NOMO-1 (cell line): Measurements from ENCODE around the gene HINFP.
A peak's percentile ranks its signal among the peaks of the same experiment; 100 is the strongest.

Experiments used
- DNase-seq, 2 experiments: peaks; one replicate each; lab custom pipeline; 2025; ENCODE audit not compliant: unreplicated experiment in 2 of 2; lab: John Stamatoyannopoulos, UW

The HINFP gene

GRCh38 chr11:119099711-119100110, 21.7 kb upstream of the HINFP start:
- no peak for DNase-seq

GRCh38 chr11:119100246-119100970, 21.0 kb upstream of the HINFP start:
- peak in 1 of 2 experiments; percentile 8 for DNase-seq

GRCh38 chr11:119100994-119101758, 20.2 kb upstream of the HINFP start:
- peak in 1 of 2 experiments; percentile 39 for DNase-seq

- peak; percentile 92 to 96 for DNase-seq
These were observed 19.5 kb upstream of the HINFP start, which contains the start of gene DPAGT1 for GRCh38 chr11:119101759-119102423. DPAGT1 (minus strand) TSS chr11:119101853; CDS start chr11:119101655, 198 bp downstream.

GRCh38 chr11:119103161-119103664, 18.2 kb upstream of the HINFP start:
- DNase-seq = peak in 1 of 2 experiments; percentile 25

GRCh38 chr11:119103793-119104192, 17.6 kb upstream of the HINFP start:
- no peak for DNase-seq

- peak; percentile 85 to 88 for DNase-seq
These were observed 14.5 kb upstream of the HINFP start, which contains the start of gene C2CD2L for GRCh38 chr11:119106564-119107537. C2CD2L (plus strand) TSS chr11:119107344; CDS start chr11:119107742, 398 bp downstream.

GRCh38 chr11:119107538-119108145, 13.7 kb upstream of the HINFP start:
- no peak for DNase-seq

GRCh38 chr11:119108146-119108856, 13.1 kb upstream of the HINFP start:
- DNase-seq = peak; percentile 26 to 38

- no peak for DNase-seq
These were observed 12.5 kb upstream of the HINFP start for GRCh38 chr11:119108857-119109221.

- DNase-seq = no peak
These were observed 11.5 kb upstream of the HINFP start for GRCh38 chr11:119109843-119110242.

- DNase-seq = no peak
These were observed 10.9 kb upstream of the HINFP start for GRCh38 chr11:119110439-119110838.

GRCh38 chr11:119111361-119111925, 9.9 kb upstream of the HINFP start:
- no peak for DNase-seq

- no peak for DNase-seq
These were observed 8.9 kb upstream of the HINFP start for GRCh38 chr11:119112314-119113020.

GRCh38 chr11:119113716-119114115, 7.7 kb upstream of the HINFP start:
- no peak for DNase-seq

GRCh38 chr11:119114351-119114750, 7.0 kb upstream of the HINFP start:
- DNase-seq = no peak

- DNase-seq = peak; percentile 67 to 71
These were observed 5.7 kb upstream of the HINFP start for GRCh38 chr11:119115484-119116234.
